HepG2 (cell line): ENCODE measurements around the gene TUBB. TPM values are rescaled to one million over a fixed set of nuclear protein-coding genes. Genes with fewer than 3 reads are reported as not detected.
A peak's percentile ranks its signal among the peaks of the same experiment; 100 is the strongest.

ENCODE experiments used
- ASH2L ChIP-seq: fragments of 300-600, 200-600 bp; sonication (generic); IDR thresholded peaks from 2 replicates; pipeline ENCODE4 v1.7.0; 2017; ENCODE audit warnings: low read depth, mild to moderate bottlenecking, moderate library complexity, mixed read lengths, low read length; ENCODE audit not compliant: insufficient read length
- ATM ChIP-seq: fragments of 450-650 bp; IDR thresholded peaks from 2 replicates; pipeline ENCODE4 v1.7.1; 2017; ENCODE audit warnings: mild to moderate bottlenecking, borderline replicate concordance
- ETV5 ChIP-seq: IDR thresholded peaks from 2 replicates; pipeline ENCODE4 v1.6.1; 2018; ENCODE audit warnings: missing biosample characterization, missing genetic modification reagents, inconsistent platforms, borderline replicate concordance
- HDAC6 ChIP-seq: fragments of 200-600 bp; sonication (generic); IDR thresholded peaks from 2 replicates; pipeline ENCODE4 v1.7.0; 2017; ENCODE audit warnings: mild to moderate bottlenecking, antibody characterized with exemption, low read length, low read depth
- HOXD1 ChIP-seq: sonication (generic); formaldehyde crosslinking; IDR thresholded peaks from 2 replicates; pipeline ENCODE4 v1.5.0; 2020; ENCODE audit warnings: missing genetic modification reagents
- IKZF1 ChIP-seq: fragments of 450-650 bp; IDR thresholded peaks from 2 replicates; pipeline ENCODE4 v1.7.1; 2016
- JDP2 ChIP-seq: sonication (generic); formaldehyde crosslinking; IDR thresholded peaks from 2 replicates; pipeline ENCODE4 v1.8.1; 2022; ENCODE audit warnings: missing genetic modification reagents, borderline replicate concordance
- KAT2B ChIP-seq: fragments of 150-350 bp; IDR thresholded peaks from 2 replicates; pipeline ENCODE4 v1.6.1; 2014; ENCODE audit warnings: low read depth, low read length, borderline replicate concordance
- NFKBIZ ChIP-seq: IDR thresholded peaks from 2 replicates; pipeline ENCODE4 v1.6.1; 2018; ENCODE audit warnings: missing genetic modification reagents, missing compliant biosample characterization
- RARG ChIP-seq: sonication (generic); formaldehyde crosslinking; IDR thresholded peaks from 2 replicates; pipeline ENCODE4 v1.4.0; 2020; ENCODE audit warnings: low read depth, mild to moderate bottlenecking, missing genetic modification reagents
- SRY ChIP-seq: sonication (generic); formaldehyde crosslinking; IDR thresholded peaks from 2 replicates; pipeline ENCODE4 v1.8.0; 2022; ENCODE audit warnings: mild to moderate bottlenecking, missing genetic modification reagents
- TAF15 ChIP-seq: fragments of 200-400 bp; formaldehyde crosslinking; IDR thresholded peaks from one replicate; pipeline ENCODE4 v1.6.1; 2018; ENCODE audit warnings: mild to moderate bottlenecking, low read depth, low read length; ENCODE audit not compliant: poor library complexity, severe bottlenecking
- TOE1 ChIP-seq: sonication (generic); formaldehyde crosslinking; IDR thresholded peaks from 2 replicates; pipeline ENCODE4 v1.4.0; 2020; ENCODE audit warnings: mild to moderate bottlenecking, missing genetic modification reagents
- ZC3H13 ChIP-seq: sonication (generic); formaldehyde crosslinking; IDR thresholded peaks from 2 replicates; pipeline ENCODE4 v1.8.1; 2023; ENCODE audit warnings: mild to moderate bottlenecking, missing genetic modification reagents, moderate library complexity
- ZNF644 ChIP-seq: IDR thresholded peaks from 2 replicates; pipeline ENCODE4 v1.6.1; 2016; ENCODE audit warnings: low read depth
- ZNF775 ChIP-seq: sonication (generic); formaldehyde crosslinking; IDR thresholded peaks from 2 replicates; pipeline ENCODE4 v1.4.0; 2020; ENCODE audit warnings: missing genetic modification reagents, mild to moderate bottlenecking, moderate library complexity, borderline replicate concordance
- ZSCAN12 ChIP-seq: sonication (generic); formaldehyde crosslinking; IDR thresholded peaks from 2 replicates; pipeline ENCODE4 v1.9.0; 2021; ENCODE audit warnings: mild to moderate bottlenecking, missing genetic modification reagents
- polyA plus RNA-seq, 8 experiments: library from polyadenylated mRNA; depleted of rRNA in 3 of 8; stranded (reverse) in 7 of 8; unstranded in 1 of 8; fragments of >200 nt; fragmentation: Illumina TruSeq in 4 of 8; extraction: Trizol in 4 of 8; gene quantifications; 2 replicates each; pipeline versions ENCODE4 v1.2.1 to v1.2.3, GENCODE V29; 2011 to 2016; ENCODE audit warnings: low read depth in 4 of 8, missing spikeins in 1 of 8, mixed read lengths in 1 of 8; ENCODE audit not compliant: insufficient read depth in 1 of 8
- total RNA-seq, 5 experiments: library from RNA; depleted of rRNA; stranded (reverse); fragments of >200 nt; fragmentation: Illumina TruSeq; extraction: Trizol; gene quantifications; 2 replicates each; pipeline ENCODE4 v1.2.3, GENCODE V29; 2016; ENCODE audit warnings: low read depth in 1 of 5
- TF ChIP-seq, protein P1 (sequence below): sonication (generic); formaldehyde crosslinking; IDR thresholded peaks from 2 replicates; pipeline ENCODE4 v1.5.0; 2020; ENCODE audit warnings: mild to moderate bottlenecking, missing genetic modification reagents, borderline replicate concordance
- TF ChIP-seq, protein P2 (sequence below): sonication (generic); formaldehyde crosslinking; IDR thresholded peaks from 2 replicates; pipeline ENCODE4 v1.4.0; 2020; ENCODE audit warnings: missing genetic modification reagents, borderline replicate concordance
- TF ChIP-seq, protein P3 (sequence below): sonication (generic); formaldehyde crosslinking; IDR thresholded peaks from 2 replicates; pipeline ENCODE4 v1.8.1; 2023; ENCODE audit warnings: missing genetic modification reagents, mild to moderate bottlenecking, borderline replicate concordance
- TF ChIP-seq, protein P4 (sequence below): sonication (generic); formaldehyde crosslinking; IDR thresholded peaks from 2 replicates; pipeline ENCODE4 v1.4.0; 2020; ENCODE audit warnings: mild to moderate bottlenecking, missing genetic modification reagents

Gene TUBB
- total and polyA plus RNA-seq, 2 of the 13 experiments (the other 11 are each of a cell fraction or from before 2014, with no cell fraction given): 911 to 1,163 TPM

DNA sequence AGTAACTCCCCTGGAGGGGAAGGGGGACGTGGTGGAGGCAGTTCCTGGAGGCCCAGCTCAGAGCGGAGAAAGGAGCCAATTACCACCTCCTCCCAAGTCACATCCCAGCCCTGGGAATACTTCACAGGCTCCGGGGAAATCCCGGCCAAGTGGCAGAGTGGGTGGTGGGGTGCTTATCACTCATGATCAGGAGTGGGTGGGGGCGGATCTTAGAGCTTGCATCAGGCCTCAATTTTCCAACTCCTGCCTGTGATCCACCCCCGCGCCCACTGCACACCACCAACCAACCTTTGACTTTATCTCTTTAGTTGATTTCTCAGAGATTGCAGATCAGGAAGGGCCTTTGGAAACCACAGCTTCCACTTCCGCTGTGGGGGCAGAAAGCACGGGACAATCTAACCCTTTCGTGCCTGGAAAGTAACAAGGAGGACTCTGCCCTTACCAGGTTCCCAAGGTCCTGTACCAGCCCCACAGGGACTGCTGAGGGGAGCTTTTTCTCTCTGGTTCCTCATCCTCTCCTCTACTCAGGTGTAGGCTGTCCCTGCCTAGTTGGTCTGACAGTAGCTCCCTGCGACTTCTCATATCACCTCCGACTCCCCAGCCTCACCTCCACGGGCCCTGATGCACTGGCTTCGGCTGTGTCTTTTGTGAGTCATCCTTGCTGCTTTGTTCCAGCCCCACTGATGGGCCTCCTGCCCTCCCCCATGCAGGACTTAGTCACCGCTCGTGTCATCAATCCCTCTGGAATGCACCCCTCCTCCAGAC is 49.1 kb downstream of the TUBB start (continued):
- no peak for TF ChIP-seq HDAC6
- TF ChIP-seq HOXD1: no peak; the same call in none of the 2 replicates
- peak; percentile 72 for TF ChIP-seq ZNF644 (CRISPR knock-in tag)
- TF ChIP-seq, protein P1, sequence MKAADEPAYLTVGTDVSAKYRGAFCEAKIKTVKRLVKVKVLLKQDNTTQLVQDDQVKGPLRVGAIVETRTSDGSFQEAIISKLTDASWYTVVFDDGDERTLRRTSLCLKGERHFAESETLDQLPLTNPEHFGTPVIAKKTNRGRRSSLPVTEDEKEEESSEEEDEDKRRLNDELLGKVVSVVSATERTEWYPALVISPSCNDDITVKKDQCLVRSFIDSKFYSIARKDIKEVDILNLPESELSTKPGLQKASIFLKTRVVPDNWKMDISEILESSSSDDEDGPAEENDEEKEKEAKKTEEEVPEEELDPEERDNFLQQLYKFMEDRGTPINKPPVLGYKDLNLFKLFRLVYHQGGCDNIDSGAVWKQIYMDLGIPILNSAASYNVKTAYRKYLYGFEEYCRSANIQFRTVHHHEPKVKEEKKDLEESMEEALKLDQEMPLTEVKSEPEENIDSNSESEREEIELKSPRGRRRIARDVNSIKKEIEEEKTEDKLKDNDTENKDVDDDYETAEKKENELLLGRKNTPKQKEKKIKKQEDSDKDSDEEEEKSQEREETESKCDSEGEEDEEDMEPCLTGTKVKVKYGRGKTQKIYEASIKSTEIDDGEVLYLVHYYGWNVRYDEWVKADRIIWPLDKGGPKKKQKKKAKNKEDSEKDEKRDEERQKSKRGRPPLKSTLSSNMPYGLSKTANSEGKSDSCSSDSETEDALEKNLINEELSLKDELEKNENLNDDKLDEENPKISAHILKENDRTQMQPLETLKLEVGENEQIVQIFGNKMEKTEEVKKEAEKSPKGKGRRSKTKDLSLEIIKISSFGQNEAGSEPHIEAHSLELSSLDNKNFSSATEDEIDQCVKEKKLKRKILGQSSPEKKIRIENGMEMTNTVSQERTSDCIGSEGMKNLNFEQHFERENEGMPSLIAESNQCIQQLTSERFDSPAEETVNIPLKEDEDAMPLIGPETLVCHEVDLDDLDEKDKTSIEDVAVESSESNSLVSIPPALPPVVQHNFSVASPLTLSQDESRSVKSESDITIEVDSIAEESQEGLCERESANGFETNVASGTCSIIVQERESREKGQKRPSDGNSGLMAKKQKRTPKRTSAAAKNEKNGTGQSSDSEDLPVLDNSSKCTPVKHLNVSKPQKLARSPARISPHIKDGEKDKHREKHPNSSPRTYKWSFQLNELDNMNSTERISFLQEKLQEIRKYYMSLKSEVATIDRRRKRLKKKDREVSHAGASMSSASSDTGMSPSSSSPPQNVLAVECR (CRISPR knock-in tag): peak; percentile 50; the same call in 1 of the 2 replicates
- no peak for TF ChIP-seq IKZF1
- TF ChIP-seq ETV5 (CRISPR knock-in tag): peak; percentile 96
- TF ChIP-seq ATM: no peak
- TF ChIP-seq JDP2: no peak
- TF ChIP-seq, protein P2, sequence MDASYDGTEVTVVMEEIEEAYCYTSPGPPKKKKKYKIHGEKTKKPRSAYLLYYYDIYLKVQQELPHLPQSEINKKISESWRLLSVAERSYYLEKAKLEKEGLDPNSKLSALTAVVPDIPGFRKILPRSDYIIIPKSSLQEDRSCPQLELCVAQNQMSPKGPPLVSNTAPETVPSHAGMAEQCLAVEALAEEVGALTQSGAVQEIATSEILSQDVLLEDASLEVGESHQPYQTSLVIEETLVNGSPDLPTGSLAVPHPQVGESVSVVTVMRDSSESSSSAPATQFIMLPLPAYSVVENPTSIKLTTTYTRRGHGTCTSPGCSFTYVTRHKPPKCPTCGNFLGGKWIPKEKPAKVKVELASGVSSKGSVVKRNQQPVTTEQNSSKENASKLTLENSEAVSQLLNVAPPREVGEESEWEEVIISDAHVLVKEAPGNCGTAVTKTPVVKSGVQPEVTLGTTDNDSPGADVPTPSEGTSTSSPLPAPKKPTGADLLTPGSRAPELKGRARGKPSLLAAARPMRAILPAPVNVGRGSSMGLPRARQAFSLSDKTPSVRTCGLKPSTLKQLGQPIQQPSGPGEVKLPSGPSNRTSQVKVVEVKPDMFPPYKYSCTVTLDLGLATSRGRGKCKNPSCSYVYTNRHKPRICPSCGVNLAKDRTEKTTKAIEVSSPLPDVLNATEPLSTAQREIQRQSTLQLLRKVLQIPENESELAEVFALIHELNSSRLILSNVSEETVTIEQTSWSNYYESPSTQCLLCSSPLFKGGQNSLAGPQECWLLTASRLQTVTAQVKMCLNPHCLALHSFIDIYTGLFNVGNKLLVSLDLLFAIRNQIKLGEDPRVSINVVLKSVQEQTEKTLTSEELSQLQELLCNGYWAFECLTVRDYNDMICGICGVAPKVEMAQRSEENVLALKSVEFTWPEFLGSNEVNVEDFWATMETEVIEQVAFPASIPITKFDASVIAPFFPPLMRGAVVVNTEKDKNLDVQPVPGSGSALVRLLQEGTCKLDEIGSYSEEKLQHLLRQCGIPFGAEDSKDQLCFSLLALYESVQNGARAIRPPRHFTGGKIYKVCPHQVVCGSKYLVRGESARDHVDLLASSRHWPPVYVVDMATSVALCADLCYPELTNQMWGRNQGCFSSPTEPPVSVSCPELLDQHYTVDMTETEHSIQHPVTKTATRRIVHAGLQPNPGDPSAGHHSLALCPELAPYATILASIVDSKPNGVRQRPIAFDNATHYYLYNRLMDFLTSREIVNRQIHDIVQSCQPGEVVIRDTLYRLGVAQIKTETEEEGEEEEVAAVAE (CRISPR knock-in tag): peak; percentile 52; the same call in 1 of the 2 replicates
- TF ChIP-seq RARG: no peak
- TF ChIP-seq SRY: no peak; the same call in 1 of the 2 replicates
- TF ChIP-seq, protein P3, sequence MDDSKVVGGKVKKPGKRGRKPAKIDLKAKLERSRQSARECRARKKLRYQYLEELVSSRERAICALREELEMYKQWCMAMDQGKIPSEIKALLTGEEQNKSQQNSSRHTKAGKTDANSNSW (CRISPR knock-in tag): no peak
- no peak for TF ChIP-seq TAF15
- TF ChIP-seq ZC3H13 (CRISPR knock-in tag): peak; percentile 52
- TF ChIP-seq, protein P4, sequence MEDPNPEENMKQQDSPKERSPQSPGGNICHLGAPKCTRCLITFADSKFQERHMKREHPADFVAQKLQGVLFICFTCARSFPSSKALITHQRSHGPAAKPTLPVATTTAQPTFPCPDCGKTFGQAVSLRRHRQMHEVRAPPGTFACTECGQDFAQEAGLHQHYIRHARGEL (CRISPR knock-in tag): no peak
- no peak for TF ChIP-seq ZSCAN12
- TF ChIP-seq ZNF775: peak; percentile 12; the same call in 1 of the 2 replicates
- TF ChIP-seq ASH2L: peak; percentile 91
- no peak for TF ChIP-seq KAT2B
- TF ChIP-seq TOE1 (CRISPR knock-in tag): no peak
- peak; percentile 91; the same call in 1 of the 2 replicates for TF ChIP-seq NFKBIZ
